GM12873 (cell line): ENCODE measurements around the gene KCNIP3.

Experiments
- TF ChIP-seq, protein P1 (sequence below): IDR thresholded peaks from 2 replicates; pipeline ENCODE4 v1.5.1; 2012; ENCODE audit warnings: low read depth, mild to moderate bottlenecking, moderate library complexity, low read length, control low read depth; ENCODE audit not compliant: insufficient read depth; ENCODE audit errors: missing control alignments

The KCNIP3 gene

GRCh38 chr2:95390881-95391321 lies 93.8 kb downstream of the KCNIP3 start:
- TF ChIP-seq, protein P1, sequence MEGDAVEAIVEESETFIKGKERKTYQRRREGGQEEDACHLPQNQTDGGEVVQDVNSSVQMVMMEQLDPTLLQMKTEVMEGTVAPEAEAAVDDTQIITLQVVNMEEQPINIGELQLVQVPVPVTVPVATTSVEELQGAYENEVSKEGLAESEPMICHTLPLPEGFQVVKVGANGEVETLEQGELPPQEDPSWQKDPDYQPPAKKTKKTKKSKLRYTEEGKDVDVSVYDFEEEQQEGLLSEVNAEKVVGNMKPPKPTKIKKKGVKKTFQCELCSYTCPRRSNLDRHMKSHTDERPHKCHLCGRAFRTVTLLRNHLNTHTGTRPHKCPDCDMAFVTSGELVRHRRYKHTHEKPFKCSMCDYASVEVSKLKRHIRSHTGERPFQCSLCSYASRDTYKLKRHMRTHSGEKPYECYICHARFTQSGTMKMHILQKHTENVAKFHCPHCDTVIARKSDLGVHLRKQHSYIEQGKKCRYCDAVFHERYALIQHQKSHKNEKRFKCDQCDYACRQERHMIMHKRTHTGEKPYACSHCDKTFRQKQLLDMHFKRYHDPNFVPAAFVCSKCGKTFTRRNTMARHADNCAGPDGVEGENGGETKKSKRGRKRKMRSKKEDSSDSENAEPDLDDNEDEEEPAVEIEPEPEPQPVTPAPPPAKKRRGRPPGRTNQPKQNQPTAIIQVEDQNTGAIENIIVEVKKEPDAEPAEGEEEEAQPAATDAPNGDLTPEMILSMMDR, result no peak

DNA sequence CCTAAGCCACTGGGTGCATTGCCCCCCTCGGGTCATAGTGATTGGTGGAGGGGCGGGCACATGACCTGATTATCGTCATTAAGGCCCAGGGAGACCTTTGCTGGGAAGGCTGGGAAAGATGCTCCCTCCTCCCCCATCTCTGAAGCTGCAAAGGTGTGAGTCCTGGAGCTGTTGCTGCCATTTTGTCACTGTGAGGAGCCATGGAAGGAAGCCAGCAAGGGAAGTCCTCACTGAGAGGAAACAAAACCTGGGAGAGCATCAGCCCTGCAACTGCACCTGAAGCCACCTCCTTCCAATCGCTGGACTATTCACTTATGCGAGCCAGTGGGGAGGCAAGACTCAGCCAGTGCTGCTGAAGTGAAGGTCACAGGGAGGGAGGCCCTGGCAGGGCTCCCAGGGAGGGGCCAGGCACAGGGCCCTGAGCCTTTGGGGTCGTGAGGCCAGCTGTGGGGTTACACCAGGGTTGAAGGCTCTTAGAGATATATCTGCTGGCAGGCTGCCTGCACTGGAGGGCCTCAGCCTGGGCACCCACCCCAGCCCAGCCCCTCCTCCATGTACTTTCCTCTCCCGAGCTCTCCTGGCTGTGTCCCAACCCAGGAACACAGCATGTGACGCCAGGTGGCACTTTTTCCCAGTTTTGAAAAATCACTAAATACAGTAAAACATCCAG lies 94.6 kb downstream of the KCNIP3 start:
- TF ChIP-seq, protein P1, result no peak

DNA sequence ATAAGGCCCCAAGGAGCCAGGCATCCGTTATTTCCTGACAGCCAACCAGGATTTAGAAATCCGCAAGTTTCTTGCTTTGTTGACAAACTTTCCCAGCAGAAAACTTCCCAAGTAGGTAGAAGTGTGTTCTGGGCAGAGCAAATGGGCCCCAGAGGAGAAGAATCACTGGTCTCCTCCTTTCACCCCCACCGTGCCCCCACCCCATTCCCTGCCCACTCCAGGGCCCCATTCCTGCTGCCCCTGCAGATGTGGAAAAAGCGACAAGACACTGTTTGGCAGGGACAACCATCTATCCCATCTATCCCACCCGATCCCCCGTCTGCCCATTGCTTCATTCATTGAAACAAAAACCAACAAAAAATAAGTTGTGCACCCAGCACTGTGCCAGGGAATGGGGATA lies 95.2 kb downstream of the KCNIP3 start:
- TF ChIP-seq, protein P1, result no peak

DNA sequence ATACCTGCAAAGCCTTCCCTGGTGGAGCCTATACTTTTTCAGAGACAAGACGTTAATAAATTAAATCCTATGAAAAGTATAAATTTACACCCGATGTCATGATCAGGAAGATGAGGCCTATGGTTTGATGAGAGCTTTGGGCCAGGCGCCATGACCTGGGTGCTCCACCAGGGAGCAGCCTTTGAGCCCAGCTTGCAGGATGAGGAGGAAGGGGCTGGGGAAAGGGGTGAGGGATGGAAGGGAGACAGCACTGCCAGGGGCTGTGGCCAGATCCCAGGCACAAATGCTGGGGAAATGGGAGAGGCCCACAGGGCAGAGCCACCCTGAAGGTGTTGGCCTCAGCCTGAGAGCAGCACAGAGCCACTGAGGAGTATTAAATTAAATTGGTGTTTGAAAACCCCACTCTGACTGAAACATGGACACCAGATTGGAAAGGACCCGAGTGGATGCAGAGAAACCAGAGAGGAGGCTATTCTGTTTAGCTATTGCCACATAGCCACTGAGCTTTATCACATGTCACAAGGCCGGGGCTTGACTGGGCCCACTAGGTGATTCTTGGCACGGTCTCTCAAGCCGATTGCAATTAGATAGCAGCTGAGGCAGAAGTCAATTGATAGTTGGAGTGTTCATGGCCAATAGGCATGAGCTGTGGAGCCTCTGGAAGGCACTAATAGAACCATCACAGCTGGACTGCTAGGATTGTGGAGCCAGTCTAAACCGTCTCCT lies 95.7 kb downstream of the KCNIP3 start:
- TF ChIP-seq, protein P1, result peak; percentile 41

- TF ChIP-seq, protein P1, result no peak
Measured at GRCh38 chr2:95393901-95394300, 96.8 kb downstream of the KCNIP3 start.

DNA sequence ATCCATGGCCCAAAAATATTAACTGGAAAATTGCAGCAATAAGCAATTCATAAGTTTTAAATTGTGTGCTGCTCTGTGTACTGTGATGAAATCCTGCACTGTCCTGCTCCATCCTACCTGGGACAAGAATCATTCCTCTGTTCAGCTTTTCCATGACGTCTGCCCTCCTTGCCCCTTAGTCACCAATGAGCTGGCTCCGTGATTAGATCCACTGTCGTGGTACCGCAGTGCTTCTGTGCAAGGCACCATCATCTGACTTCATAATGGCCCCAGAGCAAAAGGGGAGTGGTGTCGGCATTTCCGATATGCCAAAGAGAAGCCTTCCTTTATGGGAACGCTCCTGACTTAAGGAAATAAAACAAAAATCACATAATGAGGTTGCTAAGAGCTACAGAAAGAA lies 101.9 kb downstream of the KCNIP3 start:
- TF ChIP-seq, protein P1, result no peak

DNA sequence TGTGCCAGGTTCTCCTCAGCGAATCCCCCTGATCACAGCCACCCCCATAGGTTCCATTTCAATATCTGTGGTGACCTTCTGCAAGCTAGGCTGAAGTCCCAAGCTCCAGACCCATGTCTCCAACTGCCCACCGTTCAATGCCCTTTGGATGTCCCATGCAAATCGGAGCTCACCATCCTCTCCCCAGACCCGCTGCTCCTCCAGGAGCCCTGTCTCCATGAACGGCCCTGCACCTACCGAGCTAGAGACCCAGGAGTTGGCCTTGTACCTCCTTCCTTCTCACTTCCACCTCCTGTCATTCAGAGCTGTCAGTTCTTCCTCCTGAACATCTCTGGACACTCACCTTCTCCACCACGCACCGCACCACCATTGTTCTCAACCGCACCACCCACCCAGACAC lies 104.3 kb downstream of the KCNIP3 start:
- TF ChIP-seq, protein P1, result no peak
